CD14-positive monocyte (primary cell): ENCODE data around the gene EVL. TPM values are rescaled to one million over a fixed set of nuclear protein-coding genes. Genes with fewer than 3 reads are reported as not detected.

Experiments used
- DNase-seq, 3 donors: peaks; one replicate each; pipeline ENCODE4 v3.0.0-alpha.2; 2011 to 2022
- H2AFZ ChIP-seq: 2 replicates; pipeline ENCODE4 v1.6.0; 2012; ENCODE audit warnings: mild to moderate bottlenecking, low read depth, low read length, inconsistent platforms; ENCODE audit not compliant: insufficient read depth, poor library complexity, severe bottlenecking
- H3K27ac ChIP-seq, 2 donors: 1 replicate in 1 of 2; 2 replicates in 1 of 2; pipeline ENCODE4 v1.5.1; 2012 to 2013; ENCODE audit warnings: low read length in 2 of 2, control low read depth in 1 of 2, inconsistent platforms in 1 of 2, low read depth in 1 of 2, mild to moderate bottlenecking in 1 of 2
- H3K27me3 ChIP-seq, 2 donors: one replicate each; pipeline versions ENCODE4 v1.6.0 to v1.6.1; 2011 to 2013; ENCODE audit warnings: low read length in 2 of 2; ENCODE audit not compliant: control insufficient read depth in 2 of 2, insufficient read depth in 2 of 2
- H3K36me3 ChIP-seq, 2 donors: replicated peaks in 1 of 2; 1 replicate in 1 of 2; 2 replicates in 1 of 2; pipeline versions ENCODE4 v1.5.1 to v1.6.1; 2012 to 2013; ENCODE audit warnings: low read length in 2 of 2, control low read depth in 1 of 2, inconsistent platforms in 1 of 2, mild to moderate bottlenecking in 1 of 2; ENCODE audit not compliant: insufficient read depth in 2 of 2, control insufficient read depth in 1 of 2
- H3K4me1 ChIP-seq, 2 donors: 1 replicate in 1 of 2; 2 replicates in 1 of 2; pipeline versions ENCODE4 v1.5.1 to v1.6.1; 2012 to 2013; ENCODE audit warnings: low read length in 2 of 2, control low read depth in 1 of 2, inconsistent platforms in 1 of 2, mild to moderate bottlenecking in 1 of 2, moderate library complexity in 1 of 2; ENCODE audit not compliant: insufficient read depth in 2 of 2, control insufficient read depth in 1 of 2
- H3K4me2 ChIP-seq: replicated peaks from 2 replicates; pipeline ENCODE3; 2012; ENCODE audit warnings: low read length, moderate library complexity, mild to moderate bottlenecking; ENCODE audit not compliant: poor library complexity, severe bottlenecking; ENCODE audit errors: extremely low read depth
- H3K4me3 ChIP-seq, 3 experiments: fragments of 200-600 bp in 1 of 3; sonication (generic) in 1 of 3; replicated peaks in 1 of 3; 1 replicate in 2 of 3; 2 replicates in 1 of 3; pipeline ENCODE4 v1.5.1; 2011 to 2013; ENCODE audit warnings: low read length in 3 of 3, mild to moderate bottlenecking in 3 of 3, control low read depth in 2 of 3, low read depth in 2 of 3, inconsistent platforms in 1 of 3, moderate library complexity in 1 of 3
- H3K79me2 ChIP-seq: 2 replicates; pipeline ENCODE4 v1.6.0; 2012; ENCODE audit warnings: mild to moderate bottlenecking, control low read depth, inconsistent platforms, low read length, moderate library complexity; ENCODE audit not compliant: insufficient read depth
- H3K9ac ChIP-seq: 2 replicates; pipeline ENCODE4 v1.6.0; 2017; ENCODE audit warnings: low read length, mild to moderate bottlenecking; ENCODE audit not compliant: insufficient read depth, poor library complexity, severe bottlenecking
- H3K9me3 ChIP-seq, 2 donors: replicated peaks in 1 of 2; 1 replicate in 1 of 2; 2 replicates in 1 of 2; pipeline versions ENCODE4 v1.5.1 to v1.6.1; 2012 to 2013; ENCODE audit warnings: low read length in 2 of 2, control low read depth in 1 of 2; ENCODE audit not compliant: control insufficient read depth in 1 of 2, insufficient read depth in 1 of 2
- H4K20me1 ChIP-seq: 2 replicates; pipeline ENCODE4 v1.6.0; 2012; ENCODE audit warnings: mild to moderate bottlenecking, low read length, control low read depth, moderate library complexity; ENCODE audit not compliant: insufficient read depth
- H3K27ac Mint-ChIP-seq, 7 donors: one replicate each; pipeline ENCODE4 v1.8.0; 2020; ENCODE audit warnings: mild to moderate bottlenecking in 7 of 7, mixed read lengths in 7 of 7, moderate library complexity in 6 of 7, inconsistent platforms in 2 of 7
- H3K27me3 Mint-ChIP-seq, 3 donors: one replicate each; pipeline ENCODE4 v1.8.0; 2021 to 2022; ENCODE audit warnings: low read depth in 3 of 3, mild to moderate bottlenecking in 3 of 3, mixed read lengths in 3 of 3, moderate library complexity in 3 of 3, inconsistent platforms in 1 of 3
- H3K36me3 Mint-ChIP-seq, 2 donors: one replicate each; pipeline ENCODE4 v1.8.0; 2020; ENCODE audit warnings: mixed read lengths in 2 of 2, inconsistent platforms in 1 of 2, mild to moderate bottlenecking in 1 of 2
- H3K4me1 Mint-ChIP-seq: one replicate; pipeline ENCODE4 v1.8.0; 2020; ENCODE audit warnings: mild to moderate bottlenecking, mixed read lengths
- H3K4me3 Mint-ChIP-seq, 2 donors: one replicate each; pipeline ENCODE4 v1.8.0; 2020; ENCODE audit warnings: mild to moderate bottlenecking in 2 of 2, mixed read lengths in 2 of 2, moderate library complexity in 1 of 2
- H3K9me3 Mint-ChIP-seq, 7 donors: one replicate each; pipeline ENCODE4 v1.8.0; 2020 to 2022; ENCODE audit warnings: mixed read lengths in 7 of 7, mild to moderate bottlenecking in 6 of 7, moderate library complexity in 6 of 7, inconsistent platforms in 2 of 7
- WGBS: methylation state at CpG from one replicate; pipeline ENCODE4 v1.1.5; 2013; ENCODE audit warnings: missing lambda C conversion rate; ENCODE audit not compliant: insufficient coverage; 5-methylcytosine and 5-hydroxymethylcytosine counted together
- intact Hi-C, 2 donors: fragments of 100-400 bp; cut with micrococcal nuclease; formaldehyde crosslinking; loops; one replicate each; pipeline versions ENCODE4 v1.15.0 to v1.15.1; 2023
- polyA plus RNA-seq, 3 donors: library from polyadenylated mRNA; depleted of rRNA in 1 of 3; unstranded in 2 of 3; stranded (reverse) in 1 of 3; fragments of 300-500 nt in 2 of 3; fragments of >200 nt in 1 of 3; fragmentation: Illumina TruSeq in 2 of 3; gene quantifications; 1 replicate in 2 of 3; 2 replicates in 1 of 3; pipeline ENCODE4 v1.2.3, GENCODE V29; 2012 to 2021
- TF ChIP-seq, protein P1 (sequence below): fragments of 200-600 bp; IDR thresholded peaks from one replicate; pipeline ENCODE4 v1.8.0; 2022; ENCODE audit warnings: antibody characterized with exemption, mild to moderate bottlenecking

EVL gene
- polyA plus RNA-seq, 3 donors, result 3.2 to 131 (median 6.7) TPM

GRCh38 chr14:100060760-100061159 lies 4.5 kb upstream of the EVL start:
- intact Hi-C loops, result no loop called here
- no peak overlapping the region for H3K4me3 ChIP-seq
- H4K20me1 ChIP-seq, result no peaks in the 10 kb centered on the region
- no peaks in the 10 kb centered on the region for H3K9me3 ChIP-seq
- no peak overlapping the region for H3K4me2 ChIP-seq
- H3K36me3 Mint-ChIP-seq, result no peaks in the 10 kb centered on the region
- no peak overlapping the region for H3K27ac Mint-ChIP-seq
- TF ChIP-seq, protein P1, sequence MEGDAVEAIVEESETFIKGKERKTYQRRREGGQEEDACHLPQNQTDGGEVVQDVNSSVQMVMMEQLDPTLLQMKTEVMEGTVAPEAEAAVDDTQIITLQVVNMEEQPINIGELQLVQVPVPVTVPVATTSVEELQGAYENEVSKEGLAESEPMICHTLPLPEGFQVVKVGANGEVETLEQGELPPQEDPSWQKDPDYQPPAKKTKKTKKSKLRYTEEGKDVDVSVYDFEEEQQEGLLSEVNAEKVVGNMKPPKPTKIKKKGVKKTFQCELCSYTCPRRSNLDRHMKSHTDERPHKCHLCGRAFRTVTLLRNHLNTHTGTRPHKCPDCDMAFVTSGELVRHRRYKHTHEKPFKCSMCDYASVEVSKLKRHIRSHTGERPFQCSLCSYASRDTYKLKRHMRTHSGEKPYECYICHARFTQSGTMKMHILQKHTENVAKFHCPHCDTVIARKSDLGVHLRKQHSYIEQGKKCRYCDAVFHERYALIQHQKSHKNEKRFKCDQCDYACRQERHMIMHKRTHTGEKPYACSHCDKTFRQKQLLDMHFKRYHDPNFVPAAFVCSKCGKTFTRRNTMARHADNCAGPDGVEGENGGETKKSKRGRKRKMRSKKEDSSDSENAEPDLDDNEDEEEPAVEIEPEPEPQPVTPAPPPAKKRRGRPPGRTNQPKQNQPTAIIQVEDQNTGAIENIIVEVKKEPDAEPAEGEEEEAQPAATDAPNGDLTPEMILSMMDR, result no peak
- 100% methylated on average over 1 of the region's 3 CpGs for WGBS
- H3K4me1 ChIP-seq, result peaks cover 16 to 23% of the 10 kb centered on the region in 2 donors
- no peak overlapping the region for H3K4me3 Mint-ChIP-seq
- H3K27ac ChIP-seq, result no peak overlapping the region
- peaks cover 6% of the 10 kb centered on the region for H3K79me2 ChIP-seq
- H2AFZ ChIP-seq, result no peak overlapping the region
- DNase-seq, result no peak
- no peak overlapping the region for H3K9ac ChIP-seq
- no peaks in the 10 kb centered on the region for H3K27me3 ChIP-seq
- no peaks in the 10 kb centered on the region for H3K9me3 Mint-ChIP-seq
- peaks cover 31% of the 10 kb centered on the region for H3K4me1 Mint-ChIP-seq
- H3K27me3 Mint-ChIP-seq, result peaks cover 0 to 3% (median 1%) of the 10 kb centered on the region in 3 donors
- H3K36me3 ChIP-seq, result no peaks in the 10 kb centered on the region

DNA sequence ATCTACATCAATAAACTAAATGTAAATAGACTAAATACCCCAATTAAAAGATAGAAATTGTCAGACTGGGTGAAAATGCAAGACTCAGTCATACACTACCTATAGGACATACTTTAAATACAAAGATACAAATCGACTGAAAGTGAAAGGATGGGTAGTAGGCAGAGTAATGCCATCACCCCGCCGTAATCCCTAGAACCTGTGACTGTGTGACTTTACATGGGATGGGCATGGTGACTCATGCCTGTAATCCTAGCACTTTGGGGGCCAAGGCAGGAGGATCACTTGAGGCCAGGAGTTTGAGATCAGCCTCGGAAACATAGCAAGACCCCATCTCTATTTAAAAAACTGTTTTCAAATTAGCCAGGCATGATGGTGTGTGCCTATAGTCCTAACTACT lies 2.6 kb upstream of the EVL start:
- Histone ChIP-seq H2AFZ (no peak overlapping the region), H3K9ac (no peak overlapping the region), H3K9me3 (no peaks in the 10 kb centered on the region), H4K20me1 (no peaks in the 10 kb centered on the region), H3K4me3 (no peak overlapping the region), H3K36me3 (no peaks in the 10 kb centered on the region), H3K4me2 (no peak overlapping the region), H3K27ac (no peak overlapping the region), H3K4me1 (peaks cover 34 to 41% of the 10 kb centered on the region in 2 donors), H3K27me3 (no peaks in the 10 kb centered on the region), H3K79me2 (peaks cover 21% of the 10 kb centered on the region)
- peak overlapping the region in 1 of 7 donors; percentile 21 for H3K27ac Mint-ChIP-seq
- no peaks in the 10 kb centered on the region for H3K9me3 Mint-ChIP-seq
- peaks cover 0 to 3% (median 0%) of the 10 kb centered on the region in 3 donors for H3K27me3 Mint-ChIP-seq
- H3K4me1 Mint-ChIP-seq, result peaks cover 48% of the 10 kb centered on the region
- intact Hi-C loops, result no loop called here
- peak overlapping the region in 1 of 2 donors; percentile 43 for H3K4me3 Mint-ChIP-seq
- H3K36me3 Mint-ChIP-seq, result peaks cover 4% of the 10 kb centered on the region in 2 donors
- TF ChIP-seq, protein P1, result no peak
- no peak for DNase-seq
- WGBS, result 80% methylated on average over 3 of the region's 4 CpGs
